Skeletal muscle tissue (tissue), 4 donors: ENCODE data around the gene CACNA2D4. TPM values are rescaled to one million over a fixed set of nuclear protein-coding genes. Genes with fewer than 3 reads are reported as not detected.

ENCODE experiments used
- H3K27ac ChIP-seq: one replicate; pipeline ENCODE4 v1.7.0; 2013; ENCODE audit warnings: mild to moderate bottlenecking, low read depth, low read length, inconsistent platforms
- H3K27me3 ChIP-seq, 3 donors: one replicate each; pipeline ENCODE4 v1.7.0; 2013; ENCODE audit warnings: low read length in 3 of 3; ENCODE audit not compliant: control insufficient read depth in 3 of 3, insufficient read depth in 3 of 3
- H3K36me3 ChIP-seq, 3 donors: one replicate each; pipeline ENCODE4 v1.7.0; 2013; ENCODE audit warnings: low read length in 3 of 3; ENCODE audit not compliant: control insufficient read depth in 3 of 3, insufficient read depth in 3 of 3
- H3K4me1 ChIP-seq, 3 donors: one replicate each; pipeline ENCODE4 v1.7.0; 2013; ENCODE audit warnings: low read length in 3 of 3, mild to moderate bottlenecking in 3 of 3; ENCODE audit not compliant: control insufficient read depth in 3 of 3, insufficient read depth in 3 of 3
- H3K4me3 ChIP-seq, 3 donors: one replicate each; pipeline ENCODE4 v1.7.0; 2013; ENCODE audit warnings: low read length in 3 of 3
- H3K9ac ChIP-seq, 3 donors: one replicate each; pipeline ENCODE4 v1.7.0; 2013; ENCODE audit warnings: low read length in 3 of 3, mild to moderate bottlenecking in 3 of 3, moderate library complexity in 2 of 3, low read depth in 1 of 3
- H3K9me3 ChIP-seq, 3 donors: one replicate each; pipeline ENCODE4 v1.7.0; 2013; ENCODE audit warnings: low read length in 3 of 3; ENCODE audit not compliant: control insufficient read depth in 3 of 3
- total RNA-seq: library from RNA; depleted of rRNA; stranded (reverse); fragments of >200 nt; gene quantifications from one replicate; pipeline ENCODE4 v1.2.3, GENCODE V29; 2014
- donor health status: Osteomylitis.

CACNA2D4 gene
- total RNA-seq, 1 donor from 2014 or later = 0.52 TPM

DNA sequence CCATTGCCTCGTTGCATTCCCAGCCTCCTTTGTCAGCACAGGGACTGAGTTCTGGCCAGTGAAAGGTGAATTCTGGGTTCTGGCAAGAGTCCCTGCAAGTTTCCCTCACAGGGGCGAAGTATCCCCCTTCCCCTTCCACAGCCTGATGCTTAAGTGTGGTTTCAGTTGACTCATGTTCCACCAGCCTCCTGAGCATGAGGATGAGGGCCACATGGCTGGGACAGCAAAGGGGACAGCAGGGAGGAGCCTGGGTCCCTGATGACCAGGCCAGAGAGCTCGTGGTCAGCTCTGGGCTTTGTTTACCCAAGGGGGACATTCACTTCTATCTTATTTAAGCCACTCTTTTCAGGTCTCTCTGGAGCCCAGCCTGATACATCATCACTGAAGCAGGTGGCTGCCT lies 36.5 kb downstream of the CACNA2D4 start:
- Histone ChIP-seq H3K4me3 (no peak overlapping the region), H3K27me3 (peaks cover 0 to 24% (median 19%) of the 10 kb centered on the region in 3 donors), H3K27ac (no peak overlapping the region), H3K36me3 (no peaks in the 10 kb centered on the region), H3K9ac (no peak overlapping the region), H3K4me1 (no peaks in the 10 kb centered on the region), H3K9me3 (no peaks in the 10 kb centered on the region)

GRCh38 chr12:1881301-1881700 lies 37.2 kb downstream of the CACNA2D4 start:
- Histone ChIP-seq H3K9me3 (no peaks in the 10 kb centered on the region), H3K27me3 (peaks cover 0 to 22% (median 19%) of the 10 kb centered on the region in 3 donors), H3K4me3 (no peak overlapping the region), H3K36me3 (no peaks in the 10 kb centered on the region), H3K4me1 (no peaks in the 10 kb centered on the region), H3K9ac (no peak overlapping the region), H3K27ac (no peak overlapping the region)

GRCh38 chr12:1880876-1881275 lies 37.6 kb downstream of the CACNA2D4 start:
- no peaks in the 10 kb centered on the region for H3K9me3 ChIP-seq
- H3K4me3 ChIP-seq = no peak overlapping the region
- no peaks in the 10 kb centered on the region for H3K36me3 ChIP-seq
- no peak overlapping the region for H3K9ac ChIP-seq
- H3K27ac ChIP-seq = no peak overlapping the region
- H3K4me1 ChIP-seq = no peaks in the 10 kb centered on the region
- H3K27me3 ChIP-seq = peaks cover 0 to 22% (median 19%) of the 10 kb centered on the region in 3 donors

DNA sequence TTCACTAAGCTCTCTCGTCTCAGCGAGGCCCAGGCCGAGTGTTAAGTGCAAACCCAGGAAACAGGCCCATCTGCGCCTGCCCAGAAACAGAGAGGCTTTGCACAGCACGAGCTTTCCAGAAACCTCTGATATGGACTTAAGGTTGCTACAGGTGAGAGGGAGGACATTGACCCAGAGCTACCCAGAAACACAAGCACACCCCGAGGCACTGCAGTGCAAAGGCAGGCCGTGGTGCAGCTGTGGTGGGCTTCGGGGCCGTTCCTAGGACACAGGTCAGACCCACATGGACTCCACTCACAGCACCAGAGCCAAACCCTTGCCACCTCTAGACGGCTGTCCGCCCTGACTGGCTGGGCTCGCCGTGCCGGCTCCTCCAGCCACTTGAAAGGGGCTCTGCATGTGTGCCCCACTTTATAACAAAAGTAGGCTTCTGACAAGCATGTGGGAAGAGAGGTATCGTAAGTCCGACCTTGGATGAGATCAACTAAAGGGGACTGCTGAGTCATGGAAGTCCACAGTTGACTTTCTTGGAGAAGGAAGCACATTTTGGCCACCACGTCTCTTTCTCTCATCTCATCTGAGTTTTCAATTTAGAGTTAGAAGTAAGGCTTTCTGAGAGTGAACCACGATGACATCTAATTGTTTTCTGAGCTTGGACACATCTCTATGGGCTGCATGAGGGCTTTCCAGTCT lies 38.2 kb downstream of the CACNA2D4 start:
- Histone ChIP-seq H3K27ac (no peak overlapping the region), H3K27me3 (peaks cover 0 to 27% (median 19%) of the 10 kb centered on the region in 3 donors)

DNA sequence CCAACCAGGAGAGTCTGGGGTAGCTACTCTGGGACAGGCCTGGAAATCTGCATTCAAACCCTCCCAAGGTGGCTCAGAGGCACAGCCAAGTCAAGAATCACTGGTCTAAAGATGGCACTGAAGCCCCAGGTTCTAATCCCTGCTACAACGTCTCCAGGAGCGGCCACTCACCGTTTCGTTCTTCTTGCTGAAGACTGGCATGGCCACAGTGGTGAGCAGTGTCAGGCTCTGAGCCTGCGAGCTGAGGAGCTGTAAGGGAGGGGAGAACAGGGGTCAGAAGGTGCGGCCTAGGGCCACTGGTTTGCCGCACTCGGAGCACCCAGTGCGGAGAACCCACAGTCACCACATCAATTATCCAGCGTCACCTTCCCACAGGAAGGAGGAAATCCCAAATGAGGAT lies 38.8 kb downstream of the CACNA2D4 start:
- H3K27me3 ChIP-seq = peaks cover 0 to 27% (median 16%) of the 10 kb centered on the region in 3 donors
- no peaks in the 10 kb centered on the region for H3K4me1 ChIP-seq
- H3K9ac ChIP-seq = no peak overlapping the region
- H3K4me3 ChIP-seq = no peak overlapping the region
- no peak overlapping the region for H3K27ac ChIP-seq
- H3K9me3 ChIP-seq = no peaks in the 10 kb centered on the region
- H3K36me3 ChIP-seq = no peaks in the 10 kb centered on the region

More for the DNA sequence above, 38.2 kb downstream of the CACNA2D4 start:
- H3K36me3 ChIP-seq = no peaks in the 10 kb centered on the region
- no peak overlapping the region for H3K4me3 ChIP-seq
- H3K9ac ChIP-seq = no peak overlapping the region
- H3K4me1 ChIP-seq = no peaks in the 10 kb centered on the region
- no peaks in the 10 kb centered on the region for H3K9me3 ChIP-seq

DNA sequence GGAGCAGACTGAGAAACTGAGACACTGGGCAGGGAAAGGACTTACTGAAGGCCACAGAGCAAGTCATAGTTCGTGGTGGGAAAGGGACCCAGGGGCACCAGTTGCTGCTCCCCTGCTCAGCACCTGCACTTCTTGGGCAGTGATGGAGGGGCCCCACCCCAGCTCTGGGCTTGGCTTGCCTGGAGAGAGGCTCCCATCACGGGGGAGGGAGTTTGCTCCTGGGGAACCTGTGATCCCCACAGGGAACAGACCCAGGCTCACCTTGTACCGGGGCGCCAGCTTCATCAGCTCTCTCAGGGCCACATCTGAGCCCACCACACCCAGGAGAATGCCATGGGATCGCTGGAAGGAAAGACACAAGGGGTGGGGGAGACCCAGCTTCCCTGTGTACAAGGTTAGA lies 39.8 kb downstream of the CACNA2D4 start:
- Histone ChIP-seq H3K27ac (no peak overlapping the region), H3K9ac (no peak overlapping the region), H3K36me3 (no peaks in the 10 kb centered on the region), H3K27me3 (peaks cover 0 to 25% (median 12%) of the 10 kb centered on the region in 3 donors), H3K9me3 (no peaks in the 10 kb centered on the region), H3K4me1 (no peaks in the 10 kb centered on the region), H3K4me3 (no peak overlapping the region)

DNA sequence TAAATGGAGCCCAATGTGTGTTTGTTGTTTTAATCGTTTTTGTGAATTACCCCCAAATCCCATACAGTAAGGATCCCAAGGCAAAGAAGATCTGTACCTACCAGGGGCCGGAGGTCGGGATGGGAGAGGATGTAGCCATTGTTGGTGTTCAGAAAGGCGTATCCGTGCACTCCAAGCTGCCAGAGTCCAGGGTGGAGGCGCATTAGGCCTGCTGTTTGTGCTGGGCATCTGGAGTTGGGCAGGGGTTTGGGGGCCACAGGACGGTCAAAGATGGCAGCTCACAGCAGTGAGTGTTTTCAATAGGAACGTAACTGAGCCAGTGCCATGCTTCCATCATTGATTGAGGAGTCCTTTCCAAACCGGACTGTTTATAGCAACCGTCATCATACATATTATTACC lies 40.2 kb downstream of the CACNA2D4 start:
- Histone ChIP-seq H3K4me3 (no peak overlapping the region), H3K4me1 (no peaks in the 10 kb centered on the region), H3K27me3 (peaks cover 0 to 20% (median 7%) of the 10 kb centered on the region in 3 donors), H3K9me3 (no peaks in the 10 kb centered on the region), H3K27ac (no peak overlapping the region), H3K36me3 (no peaks in the 10 kb centered on the region), H3K9ac (no peak overlapping the region)

GRCh38 chr12:1877169-1877878 lies 41.1 kb downstream of the CACNA2D4 start:
- Histone ChIP-seq H3K9ac (no peak overlapping the region), H3K36me3 (no peaks in the 10 kb centered on the region), H3K9me3 (no peaks in the 10 kb centered on the region), H3K27me3 (peaks cover 0 to 17% (median 4%) of the 10 kb centered on the region in 3 donors), H3K27ac (no peak overlapping the region), H3K4me3 (no peak overlapping the region), H3K4me1 (no peaks in the 10 kb centered on the region)

GRCh38 chr12:1876086-1876485 lies 42.4 kb downstream of the CACNA2D4 start:
- Histone ChIP-seq H3K27ac (no peak overlapping the region), H3K9ac (no peak overlapping the region), H3K4me1 (no peaks in the 10 kb centered on the region), H3K9me3 (peaks cover 0 to 2% (median 0%) of the 10 kb centered on the region in 3 donors), H3K36me3 (no peaks in the 10 kb centered on the region), H3K4me3 (no peak overlapping the region), H3K27me3 (peaks cover 0 to 14% (median 0%) of the 10 kb centered on the region in 3 donors)

DNA sequence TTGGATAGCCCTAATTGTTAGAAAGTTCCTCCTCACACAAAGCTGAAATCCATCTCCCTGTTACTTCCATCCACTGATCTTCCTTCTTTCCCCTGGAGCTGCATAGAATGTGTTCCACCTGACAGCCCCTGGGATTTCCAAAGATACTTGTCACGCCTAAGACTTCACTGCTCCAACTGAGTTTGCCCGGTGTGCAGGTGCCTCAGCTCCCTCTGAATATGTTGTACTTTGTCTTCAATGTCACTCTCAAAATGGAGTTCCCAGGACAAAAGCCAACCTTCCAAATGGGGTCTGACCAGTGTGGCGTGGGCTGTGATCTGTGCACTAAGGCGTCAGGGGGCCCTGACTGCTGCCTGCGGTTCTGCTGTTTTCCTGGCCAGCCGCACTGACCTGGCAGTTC lies 42.8 kb downstream of the CACNA2D4 start:
- Histone ChIP-seq H3K4me1 (no peaks in the 10 kb centered on the region), H3K9ac (no peak overlapping the region), H3K36me3 (no peaks in the 10 kb centered on the region), H3K9me3 (peaks cover 0 to 5% (median 0%) of the 10 kb centered on the region in 3 donors), H3K4me3 (no peak overlapping the region), H3K27me3 (peaks cover 0 to 14% (median 0%) of the 10 kb centered on the region in 3 donors), H3K27ac (no peak overlapping the region)
